Measurements from ENCODE around the gene ZCCHC14.

The ZCCHC14 gene

GRCh38 chr16:87435372-87436224, 57.2 kb downstream of the ZCCHC14 start:
- no peak for DNase-seq

- peak in 3 of 56 donors; percentile 9 to 23 (median 19) for DNase-seq
Observed at GRCh38 chr16:87434146-87434667, 58.6 kb downstream of the ZCCHC14 start.

DNA sequence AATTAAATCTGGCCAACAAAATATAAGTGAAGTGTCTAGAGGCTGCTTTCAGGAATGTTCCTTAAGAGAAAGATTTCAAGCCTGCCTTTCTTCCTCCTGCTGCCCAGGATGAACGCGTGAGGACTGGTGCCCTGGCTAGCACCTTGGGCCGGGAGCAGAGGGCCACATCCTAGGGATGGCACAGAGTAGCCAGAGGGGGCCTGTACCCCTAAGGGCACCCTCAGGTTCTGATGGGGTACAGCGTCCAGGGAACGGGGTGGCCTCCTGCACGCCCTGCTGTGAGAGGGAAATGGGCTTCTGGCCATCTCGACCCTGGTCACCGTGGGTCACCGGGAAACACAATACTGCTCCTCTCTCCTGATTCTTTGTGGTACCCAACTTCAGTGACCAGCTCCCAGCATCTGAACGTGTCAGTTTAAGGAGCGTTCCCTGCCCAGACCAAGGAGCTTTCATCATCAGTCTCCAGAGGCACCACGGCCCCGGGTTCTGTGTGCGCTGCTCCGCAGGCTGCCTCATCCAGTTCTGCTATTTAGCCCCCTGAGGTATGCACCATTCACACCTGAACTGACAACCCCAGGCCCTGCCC, 60.4 kb downstream of the ZCCHC14 start:
- DNase-seq = no peak

DNA sequence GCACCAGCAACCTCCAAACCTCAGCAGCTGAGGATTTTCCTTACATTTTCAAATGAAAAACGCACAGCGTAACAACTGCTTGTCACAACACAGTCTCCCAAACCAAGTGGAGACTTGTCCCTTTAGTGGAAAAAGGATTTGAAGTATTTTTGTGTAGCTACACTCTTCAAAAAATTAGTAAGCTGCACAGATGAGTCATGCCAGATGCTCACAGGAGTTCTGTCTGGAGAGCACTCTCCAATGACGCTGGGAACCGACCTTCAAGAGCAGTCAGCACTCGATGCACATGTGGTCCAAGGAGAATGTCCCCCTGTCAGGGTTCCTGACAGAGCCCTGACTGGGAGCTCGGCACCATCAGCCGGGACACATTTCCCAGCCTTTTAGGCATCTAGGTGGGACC, 60.9 kb downstream of the ZCCHC14 start:
- no peak for DNase-seq

GRCh38 chr16:87426423-87427215, 66.2 kb downstream of the ZCCHC14 start:
- no peak for DNase-seq

- DNase-seq = no peak
Observed at GRCh38 chr16:87425941-87426340, 66.9 kb downstream of the ZCCHC14 start.

- no peak for DNase-seq
Observed at GRCh38 chr16:87424266-87424665, 68.6 kb downstream of the ZCCHC14 start.

DNA sequence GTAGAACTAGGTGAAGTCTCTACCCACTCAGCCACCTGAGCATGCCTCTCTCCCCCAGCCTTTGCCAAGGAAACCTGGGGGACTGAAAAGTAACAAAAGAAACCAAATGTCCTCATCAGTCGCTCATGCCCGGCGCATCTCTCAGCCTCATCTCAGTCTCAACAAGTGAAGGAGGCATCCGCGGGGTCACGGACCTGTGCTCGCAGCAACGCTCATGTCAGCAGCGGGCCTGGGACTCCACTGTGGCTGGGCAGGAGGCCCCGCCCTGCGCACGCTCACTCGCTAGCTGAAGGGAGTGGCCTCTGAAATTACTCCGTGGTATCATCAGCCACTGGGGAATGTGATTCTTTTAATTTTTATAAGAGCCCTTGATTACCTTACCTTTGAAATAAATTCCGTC, 69.4 kb downstream of the ZCCHC14 start:
- no peak for DNase-seq

DNA sequence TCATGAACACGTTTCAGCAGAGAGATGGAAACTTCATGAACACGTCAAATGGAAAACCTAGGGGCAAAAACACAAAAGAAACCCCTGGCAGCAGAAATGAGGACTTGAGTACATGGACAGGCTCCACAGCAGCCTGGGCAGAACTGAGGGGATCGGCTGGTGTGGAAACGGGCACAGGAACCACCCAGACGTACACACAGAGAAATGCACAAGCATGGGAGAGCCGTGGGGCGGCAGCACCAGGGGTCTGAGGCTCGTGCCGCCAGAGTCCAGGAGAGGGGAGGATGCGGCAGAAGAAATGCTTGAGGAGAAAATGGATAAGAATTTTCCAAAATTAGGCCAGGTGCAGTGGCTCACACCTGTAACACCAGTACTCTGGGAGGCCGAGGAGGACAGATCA, 70.7 kb downstream of the ZCCHC14 start:
- no peak for DNase-seq

GRCh38 chr16:87421003-87421912, 71.6 kb downstream of the ZCCHC14 start:
- no peak for DNase-seq

DNA sequence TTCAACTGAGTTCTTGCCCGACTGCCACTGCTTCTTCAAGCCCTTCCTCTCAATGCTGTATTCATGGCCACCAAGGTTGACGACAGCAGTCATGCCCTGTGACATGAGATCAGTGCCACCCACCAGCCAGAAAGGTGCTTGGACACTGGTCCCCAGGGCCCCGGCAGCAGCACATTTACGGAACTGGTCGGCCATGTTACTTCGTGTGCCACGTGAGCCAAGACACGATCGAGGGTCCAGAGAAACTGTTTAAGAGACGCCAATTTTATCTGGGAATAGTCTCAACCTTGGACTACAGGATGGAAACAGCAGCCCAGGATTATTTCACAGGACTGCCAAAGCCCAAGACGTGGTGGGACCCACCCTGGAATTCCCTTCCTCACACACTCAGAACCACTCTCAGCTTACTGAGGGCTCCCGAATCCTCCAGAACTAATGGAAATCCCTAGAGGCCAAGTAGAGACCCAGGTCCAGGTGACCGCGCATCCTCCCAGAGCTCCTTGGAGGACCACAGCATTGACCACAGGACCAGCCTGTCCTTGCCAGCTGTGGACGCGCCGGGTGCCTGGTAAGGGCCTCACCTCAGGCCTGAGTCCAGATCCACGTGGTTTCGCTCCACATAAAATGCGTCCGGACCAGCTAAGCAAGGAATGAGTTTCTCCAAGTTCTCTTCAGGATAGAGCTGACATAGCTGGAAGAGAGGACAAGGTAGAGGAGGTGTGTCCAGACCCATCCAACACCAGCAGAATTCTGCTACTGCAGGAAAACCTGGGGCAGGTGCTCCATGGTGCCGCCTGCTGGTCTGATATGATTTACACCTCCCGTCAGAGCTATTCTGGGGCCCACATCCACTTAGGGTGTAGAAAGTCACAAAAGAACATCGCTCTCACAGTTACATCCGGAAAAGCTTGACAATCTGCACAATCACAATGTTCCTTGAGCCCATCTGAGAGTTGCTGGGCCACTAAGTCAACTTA, 72.5 kb downstream of the ZCCHC14 start:
- DNase-seq = no peak

- DNase-seq = no peak
Observed at GRCh38 chr16:87418644-87419043, 74.2 kb downstream of the ZCCHC14 start.

DNA sequence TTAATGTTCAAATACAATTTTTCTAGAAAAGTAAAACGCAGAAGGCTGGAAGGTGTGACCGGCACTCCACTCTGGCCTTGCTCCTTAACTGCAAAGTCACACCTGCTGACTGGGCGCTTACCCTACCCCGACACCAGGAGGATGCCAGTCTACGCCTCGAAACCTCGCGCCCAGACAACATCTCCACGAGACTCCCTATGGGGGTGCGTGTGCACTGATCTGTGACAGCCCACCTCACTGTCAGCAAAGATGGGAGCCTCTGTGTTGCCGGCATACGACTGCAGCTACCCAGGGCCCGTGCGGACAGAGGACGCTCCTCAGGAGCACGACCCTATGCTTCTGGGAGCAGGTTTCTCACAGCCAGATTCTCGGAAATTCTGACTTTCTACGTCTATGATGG, 74.6 kb downstream of the ZCCHC14 start:
- DNase-seq = no peak

DNA sequence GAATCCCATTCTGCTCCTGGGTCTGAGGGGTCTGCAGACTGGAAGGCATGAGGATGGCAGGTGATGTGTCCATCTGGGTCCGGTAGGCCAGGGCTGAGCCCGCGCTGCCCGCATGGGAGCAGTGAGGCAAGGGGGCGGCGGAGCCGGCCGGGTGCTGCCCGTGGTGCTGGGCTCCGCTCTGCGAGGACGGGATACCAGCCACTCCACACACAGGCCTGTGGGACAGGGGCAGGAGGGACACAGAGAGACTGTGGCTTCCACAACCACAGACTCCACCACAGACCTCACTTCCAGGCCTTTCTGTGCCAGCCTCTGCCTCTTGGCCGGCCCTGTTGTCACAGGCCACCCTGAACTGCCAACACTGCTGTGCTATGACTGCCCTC, 75.3 kb downstream of the ZCCHC14 start:
- no peak for DNase-seq

DNA sequence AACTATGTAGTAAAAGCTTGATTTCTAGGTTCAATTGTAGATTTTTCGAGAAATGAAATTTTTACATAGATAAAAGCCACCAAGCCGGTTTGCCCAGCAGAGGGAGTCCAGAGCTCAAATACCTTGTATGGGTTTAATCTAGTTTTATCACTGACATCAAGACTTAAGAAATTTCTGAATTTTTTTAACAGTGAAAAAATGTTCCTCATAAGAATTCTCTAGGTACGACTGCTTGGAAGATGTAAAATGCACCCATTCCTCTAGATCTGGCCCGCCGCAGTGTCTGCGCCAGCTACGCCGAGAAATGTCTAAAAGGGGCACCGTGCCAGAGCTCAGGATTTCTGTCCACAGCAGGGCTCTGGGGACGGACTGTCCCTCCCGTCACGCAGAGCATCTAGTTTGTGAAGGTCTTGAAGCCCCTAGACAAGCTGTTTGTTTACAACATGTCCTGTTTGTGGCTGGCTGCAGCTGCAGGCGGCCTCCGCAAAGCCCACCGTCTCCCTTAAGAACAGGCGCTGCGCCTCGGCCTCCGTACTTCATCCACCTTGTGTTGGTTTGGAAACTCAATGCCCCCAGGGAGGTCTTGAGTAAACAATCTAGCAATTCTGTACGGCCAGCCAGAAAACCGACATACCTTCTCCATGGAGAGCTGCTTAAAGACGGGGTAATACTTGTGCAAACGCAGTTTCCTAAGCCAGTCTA, 75.8 kb downstream of the ZCCHC14 start:
- DNase-seq = peak in 5 of 56 donors; percentile 7 to 58 (median 47)

GRCh38 chr16:87415441-87415840, 77.4 kb downstream of the ZCCHC14 start:
- no peak for DNase-seq

- no peak for DNase-seq
Observed at GRCh38 chr16:87414251-87414680, 78.6 kb downstream of the ZCCHC14 start.

GRCh38 chr16:87412996-87413421, 79.8 kb downstream of the ZCCHC14 start:
- DNase-seq = no peak
